Ishikawa (cell line): ENCODE data around the gene KRTAP4-4.

Source experiments
- CEBPB ChIP-seq: IDR thresholded peaks from 2 replicates; pipeline ENCODE4 v1.6.1; 2012
- CREB1 ChIP-seq: IDR thresholded peaks from 2 replicates; pipeline ENCODE4 v1.6.1; 2012; ENCODE audit warnings: low read depth
- EP300 ChIP-seq: IDR thresholded peaks from 2 replicates; pipeline ENCODE4 v1.6.1; 2012; ENCODE audit warnings: borderline replicate concordance
- RAD21 ChIP-seq: IDR thresholded peaks from 2 replicates; pipeline ENCODE4 v1.6.1; 2012; ENCODE audit warnings: low read depth
- REST ChIP-seq: IDR thresholded peaks from 2 replicates; pipeline ENCODE4 v1.6.1; 2012; ENCODE audit warnings: low read depth, mild to moderate bottlenecking
- TAF1 ChIP-seq: IDR thresholded peaks from 2 replicates; pipeline ENCODE4 v1.6.1; 2012; ENCODE audit warnings: low read depth, mild to moderate bottlenecking
- TEAD4 ChIP-seq: IDR thresholded peaks from 2 replicates; pipeline ENCODE4 v1.6.1; 2012
- YY1 ChIP-seq: IDR thresholded peaks from 2 replicates; pipeline ENCODE4 v1.6.1; 2012; ENCODE audit warnings: low read depth
- TF ChIP-seq, protein P1 (sequence below): IDR thresholded peaks from 2 replicates; pipeline ENCODE4 v1.6.1; 2012

DNA sequence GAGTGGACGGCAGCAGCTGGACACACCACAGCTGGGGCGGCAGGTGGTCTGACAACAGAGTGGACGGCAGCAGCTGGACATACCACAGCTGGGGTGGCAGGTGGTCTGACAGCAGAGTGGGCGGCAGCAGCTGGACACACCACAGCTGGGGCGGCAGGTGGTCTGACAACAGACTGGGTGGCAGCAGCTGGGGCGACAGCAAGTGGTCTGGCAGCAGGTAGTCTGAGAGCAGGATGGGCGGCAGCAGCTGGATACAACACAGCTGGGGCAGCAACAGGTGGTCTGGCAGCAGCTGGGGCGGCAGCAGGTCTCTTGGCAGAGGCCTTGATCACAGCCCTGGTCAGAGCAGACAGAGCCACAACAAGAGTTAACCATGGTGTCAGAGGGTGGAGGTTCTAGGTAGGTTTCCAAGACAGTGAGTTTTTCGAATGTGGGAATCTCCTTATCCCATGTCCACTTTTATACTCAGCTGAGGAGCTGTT lies 24.0 kb upstream of the KRTAP4-4 start, which contains the start of gene KRTAP4-1:
- TF ChIP-seq TAF1 (no peak), EP300 (no peak), CEBPB (no peak), REST (no peak), YY1 (no peak), RAD21 (no peak), CREB1 (no peak), TEAD4 (no peak)
- TF ChIP-seq, protein P1, sequence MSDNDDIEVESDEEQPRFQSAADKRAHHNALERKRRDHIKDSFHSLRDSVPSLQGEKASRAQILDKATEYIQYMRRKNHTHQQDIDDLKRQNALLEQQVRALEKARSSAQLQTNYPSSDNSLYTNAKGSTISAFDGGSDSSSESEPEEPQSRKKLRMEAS = no peak
